Left forelimb (tissue), 1 donor: ENCODE data around the gene KIF12.
"Not testable (repeated sequence)": the region's sequence is repeated elsewhere in the genome, so short reads cannot be mapped to it uniquely, and the experiment has no call there.

Experiments
- DNase-seq: peaks from one replicate; pipeline ENCODE4 v3.0.0-alpha.2; 2018; ENCODE audit warnings: low spot score

The KIF12 gene

GRCh38 chr9:114084282-114085073 is 14.6 kb downstream of the KIF12 start:
- no peak for DNase-seq

GRCh38 chr9:114083666-114084065 is 15.4 kb downstream of the KIF12 start:
- peak; percentile 45 for DNase-seq

- not testable (repeated sequence) for DNase-seq
Observed at GRCh38 chr9:114082763-114083412, 16.2 kb downstream of the KIF12 start.

GRCh38 chr9:114082017-114082762 is 16.9 kb downstream of the KIF12 start:
- peak; percentile 91 for DNase-seq

GRCh38 chr9:114081441-114082016 is 17.6 kb downstream of the KIF12 start:
- peak; percentile 59 for DNase-seq

- DNase-seq, result peak; percentile 47
Observed at GRCh38 chr9:114080773-114081440, 18.2 kb downstream of the KIF12 start.

GRCh38 chr9:114080195-114080772 is 18.8 kb downstream of the KIF12 start:
- DNase-seq, result no peak

- DNase-seq, result no peak
Observed at GRCh38 chr9:114078781-114079156, 20.3 kb downstream of the KIF12 start.

- DNase-seq, result no peak
Observed at GRCh38 chr9:114078021-114078780, 20.9 kb downstream of the KIF12 start, which contains the start of gene AMBP. Gene AMBP (minus strand): TSS chr9:114078300. CDS start chr9:114078209, 91 bp downstream.

GRCh38 chr9:114077162-114077837 is 21.8 kb downstream of the KIF12 start:
- no peak for DNase-seq

- DNase-seq, result no peak
Observed at GRCh38 chr9:114076237-114077161, 22.6 kb downstream of the KIF12 start.

- DNase-seq, result no peak
Observed at GRCh38 chr9:114075602-114076001, 23.5 kb downstream of the KIF12 start.

GRCh38 chr9:114072184-114073140 is 26.6 kb downstream of the KIF12 start:
- no peak for DNase-seq

- DNase-seq, result no peak
Observed at GRCh38 chr9:114071197-114071795, 27.8 kb downstream of the KIF12 start.

GRCh38 chr9:114070188-114071103 is 28.6 kb downstream of the KIF12 start:
- no peak for DNase-seq

- no peak for DNase-seq
Observed at GRCh38 chr9:114069476-114070187, 29.5 kb downstream of the KIF12 start.
